ENCODE measurements around the gene SORCS2. TPM values are rescaled to one million over a fixed set of nuclear protein-coding genes. Genes with fewer than 3 reads are reported as not detected.

Gene SORCS2
- total and polyA plus RNA-seq, 3 donors from 2014 or later: 2.7 to 4.6 (median 2.9) TPM

DNA sequence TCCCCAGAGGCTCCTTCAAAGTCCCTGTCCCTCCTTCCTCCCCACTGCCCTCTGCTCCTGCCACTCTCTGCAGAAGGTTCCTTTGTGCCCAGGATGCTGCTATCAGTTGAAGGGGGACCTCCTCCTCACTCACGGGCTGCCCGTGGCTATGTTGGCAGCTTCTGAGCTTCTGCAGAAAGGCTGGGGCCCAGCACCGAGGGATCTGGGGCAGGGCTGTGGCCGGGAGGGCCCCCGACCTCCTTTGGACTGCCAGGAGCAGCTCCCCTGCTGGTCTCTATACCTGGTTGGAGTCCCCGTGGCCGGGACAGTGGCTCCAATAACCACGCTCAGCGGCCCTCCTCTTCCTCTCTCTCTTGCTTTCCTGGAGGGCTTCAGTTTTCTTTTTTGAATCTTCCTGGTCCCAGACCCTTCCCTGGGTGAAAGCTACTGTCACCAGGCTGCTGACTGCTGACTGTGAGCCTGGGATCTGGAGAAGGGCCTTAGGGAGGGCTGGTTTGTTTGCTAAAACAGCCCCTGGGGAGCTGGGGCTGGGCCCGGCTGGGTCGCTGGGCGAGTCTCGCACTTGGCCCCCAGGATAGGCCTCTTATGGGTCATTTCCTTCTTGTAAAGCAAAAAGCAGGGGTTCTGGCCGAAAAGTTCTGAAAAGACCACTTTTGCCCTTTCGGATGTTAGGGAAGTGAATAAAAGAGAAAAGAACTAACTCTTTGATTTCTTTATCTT is 46.9 kb downstream of the SORCS2 start:
- H3K27ac ChIP-seq: no peak overlapping the region
- H3K36me3 ChIP-seq (ENCODE audit: low read depth, missing control alignments): no peaks in the 10 kb centered on the region
- TF ChIP-seq, protein P1, sequence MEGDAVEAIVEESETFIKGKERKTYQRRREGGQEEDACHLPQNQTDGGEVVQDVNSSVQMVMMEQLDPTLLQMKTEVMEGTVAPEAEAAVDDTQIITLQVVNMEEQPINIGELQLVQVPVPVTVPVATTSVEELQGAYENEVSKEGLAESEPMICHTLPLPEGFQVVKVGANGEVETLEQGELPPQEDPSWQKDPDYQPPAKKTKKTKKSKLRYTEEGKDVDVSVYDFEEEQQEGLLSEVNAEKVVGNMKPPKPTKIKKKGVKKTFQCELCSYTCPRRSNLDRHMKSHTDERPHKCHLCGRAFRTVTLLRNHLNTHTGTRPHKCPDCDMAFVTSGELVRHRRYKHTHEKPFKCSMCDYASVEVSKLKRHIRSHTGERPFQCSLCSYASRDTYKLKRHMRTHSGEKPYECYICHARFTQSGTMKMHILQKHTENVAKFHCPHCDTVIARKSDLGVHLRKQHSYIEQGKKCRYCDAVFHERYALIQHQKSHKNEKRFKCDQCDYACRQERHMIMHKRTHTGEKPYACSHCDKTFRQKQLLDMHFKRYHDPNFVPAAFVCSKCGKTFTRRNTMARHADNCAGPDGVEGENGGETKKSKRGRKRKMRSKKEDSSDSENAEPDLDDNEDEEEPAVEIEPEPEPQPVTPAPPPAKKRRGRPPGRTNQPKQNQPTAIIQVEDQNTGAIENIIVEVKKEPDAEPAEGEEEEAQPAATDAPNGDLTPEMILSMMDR (IDR thresholded peaks at IDR 0.05): no peak
- TF ChIP-seq POLR2A (IDR thresholded peaks at IDR 0.05): no peak
- intact Hi-C loops (cut with DNase I; ENCODE audit: low total_unique reads): no loop called here
- peaks cover 10% of the 10 kb centered on the region for H3K4me1 ChIP-seq
- 84% methylated on average over 15 of the region's 15 CpGs for WGBS, 2 donors
- DNase-seq: no peak
- no peaks in the 10 kb centered on the region for H3K9me3 ChIP-seq
- no peak overlapping the region for H3K4me3 ChIP-seq
- H3K27me3 ChIP-seq: no peaks in the 10 kb centered on the region

DNA sequence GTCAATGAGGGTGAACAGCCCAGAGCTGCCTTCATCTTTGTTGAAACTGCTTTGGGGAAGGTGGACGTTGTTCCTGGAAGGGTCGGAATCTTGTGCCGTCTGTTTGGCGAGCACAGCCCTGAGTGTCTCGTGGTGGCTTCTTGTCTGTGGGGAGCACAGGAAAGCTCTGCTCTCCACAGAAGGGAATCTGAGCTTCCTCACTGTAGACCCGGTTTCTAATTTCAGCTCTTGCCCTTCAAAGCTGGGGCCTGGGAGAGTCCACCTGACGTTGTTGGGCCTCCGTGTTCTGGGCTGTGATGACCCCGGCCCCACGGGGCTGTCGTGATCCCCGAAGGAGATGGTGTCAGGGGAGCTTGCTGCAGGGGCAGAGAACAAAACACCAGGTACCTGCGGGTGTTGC is 47.5 kb downstream of the SORCS2 start:
- no peak for TF ChIP-seq POLR2A (IDR thresholded peaks at IDR 0.05)
- TF ChIP-seq, protein P1 (IDR thresholded peaks at IDR 0.05): no peak

DNA sequence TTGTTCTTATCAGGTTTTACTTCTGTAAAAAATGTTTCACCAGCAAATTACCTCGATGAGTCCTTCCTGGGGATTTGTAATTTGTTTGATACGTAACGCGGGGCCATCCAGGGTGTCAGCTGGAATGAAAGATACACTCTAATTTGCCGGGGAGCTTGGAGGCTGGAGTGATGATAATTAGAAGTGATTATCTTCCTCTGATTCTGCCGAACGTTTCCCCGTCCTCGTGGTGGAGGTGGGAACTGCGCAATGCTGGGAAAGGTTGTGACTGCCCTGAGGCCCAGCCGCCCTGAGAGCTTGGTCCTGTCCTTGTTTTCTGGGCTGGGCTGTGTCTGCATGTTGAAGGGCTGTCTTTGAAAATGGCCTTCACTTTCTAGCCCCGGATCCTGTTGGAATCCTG is 48.0 kb downstream of the SORCS2 start:
- no peak for DNase-seq
- intact Hi-C loops (cut with DNase I; ENCODE audit: low total_unique reads): no loop called here
- Histone ChIP-seq H3K4me1 (peaks cover 10% of the 10 kb centered on the region), H3K4me3 (no peak overlapping the region), H3K9me3 (no peaks in the 10 kb centered on the region), H3K27me3 (no peaks in the 10 kb centered on the region), H3K27ac (no peak overlapping the region), H3K36me3 (ENCODE audit: low read depth, missing control alignments) (no peaks in the 10 kb centered on the region)
- TF ChIP-seq, protein P1 (IDR thresholded peaks at IDR 0.05): no peak
- TF ChIP-seq POLR2A (IDR thresholded peaks at IDR 0.05): no peak
- 83 to 86% methylated on average over 12 of the region's 12 CpGs for WGBS, 2 donors

More for the DNA sequence above, 47.5 kb downstream of the SORCS2 start:
- 73 to 81% methylated on average over 7 to 13 of the region's 13 CpGs for WGBS, 2 donors
- H3K4me3 ChIP-seq: no peak overlapping the region
- H3K4me1 ChIP-seq: peaks cover 10% of the 10 kb centered on the region
- H3K27me3 ChIP-seq: no peaks in the 10 kb centered on the region
- H3K27ac ChIP-seq: no peak overlapping the region
- no peak for DNase-seq
- no peaks in the 10 kb centered on the region for H3K36me3 ChIP-seq (ENCODE audit: low read depth, missing control alignments)
- H3K9me3 ChIP-seq: no peaks in the 10 kb centered on the region
- intact Hi-C loops (cut with DNase I; ENCODE audit: low total_unique reads): no loop called here

DNA sequence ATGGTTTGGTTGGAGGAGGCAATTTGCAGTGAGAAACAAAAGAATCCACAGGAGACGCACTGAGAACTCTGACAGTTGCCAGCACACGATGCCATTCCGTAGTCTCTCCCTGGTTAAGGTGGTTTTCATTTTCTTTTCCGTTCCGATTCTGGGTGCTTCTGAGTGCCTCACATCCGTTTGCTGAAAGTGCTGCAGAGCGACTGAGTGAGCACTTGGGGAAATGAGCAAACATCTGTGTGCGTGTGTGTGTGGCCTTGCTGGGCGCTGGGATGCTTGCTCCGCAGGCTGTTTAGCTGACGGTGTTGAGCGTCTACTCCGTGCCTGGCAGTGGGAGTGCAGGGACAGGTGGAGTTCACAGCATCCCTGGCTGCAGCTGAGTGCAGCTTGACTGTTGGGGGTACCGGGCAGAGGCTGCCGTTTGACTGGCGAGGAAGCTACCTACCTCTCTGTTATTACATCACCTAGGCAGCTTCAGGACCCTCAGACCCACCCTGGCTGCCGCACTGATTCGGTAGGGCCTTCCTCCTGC is 49.3 kb downstream of the SORCS2 start:
- TF ChIP-seq, protein P1 (IDR thresholded peaks at IDR 0.05): no peak
- TF ChIP-seq POLR2A (IDR thresholded peaks at IDR 0.05): no peak
- WGBS, 2 donors: 85 to 98% methylated on average over 15 to 18 of the region's 18 CpGs
- H3K27me3 ChIP-seq: no peaks in the 10 kb centered on the region
- H3K27ac ChIP-seq: no peak overlapping the region
- H3K9me3 ChIP-seq: no peaks in the 10 kb centered on the region
- no peak for DNase-seq
- no peaks in the 10 kb centered on the region for H3K36me3 ChIP-seq (ENCODE audit: low read depth, missing control alignments)
- intact Hi-C loops (cut with DNase I; ENCODE audit: low total_unique reads): no loop called here
- no peak overlapping the region for H3K4me3 ChIP-seq
- peaks cover 6% of the 10 kb centered on the region for H3K4me1 ChIP-seq

DNA sequence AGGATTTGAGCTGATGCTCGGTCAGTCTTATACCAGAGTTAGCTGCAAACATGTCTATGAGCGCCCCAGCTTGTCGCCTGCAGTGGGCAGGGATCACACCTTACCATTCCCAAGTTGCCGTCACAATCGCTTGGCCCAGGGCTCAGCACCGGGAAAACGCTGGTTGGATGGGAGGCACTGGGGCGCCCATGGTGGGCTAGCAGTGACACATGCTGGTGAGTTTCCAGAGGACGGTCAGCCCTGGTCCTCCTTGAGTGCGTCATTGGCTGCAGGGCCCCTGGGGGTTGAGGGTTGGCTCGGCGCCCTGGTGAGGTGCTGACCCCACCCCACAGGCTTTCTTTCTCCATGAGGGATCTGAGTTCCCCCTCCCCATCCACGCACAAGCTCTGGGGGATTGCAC is 50.4 kb downstream of the SORCS2 start:
- Histone ChIP-seq H3K27me3 (no peaks in the 10 kb centered on the region), H3K27ac (no peak overlapping the region)
- WGBS, 2 donors: 92 to 94% methylated on average over 12 to 13 of the region's 13 CpGs

More for the DNA sequence above, 50.4 kb downstream of the SORCS2 start:
- Histone ChIP-seq H3K4me1 (no peaks in the 10 kb centered on the region), H3K36me3 (ENCODE audit: low read depth, missing control alignments) (no peaks in the 10 kb centered on the region), H3K4me3 (no peak overlapping the region), H3K9me3 (no peaks in the 10 kb centered on the region)
- intact Hi-C loops (cut with DNase I; ENCODE audit: low total_unique reads): no loop called here
- no peak for TF ChIP-seq POLR2A (IDR thresholded peaks at IDR 0.05)
- TF ChIP-seq, protein P1 (IDR thresholded peaks at IDR 0.05): no peak
- no peak for DNase-seq
